Esophagus squamous epithelium (tissue), 4 donors: Measurements from ENCODE around the gene OGN.

Experiments
- CTCF ChIP-seq, 6 experiments: fragments of 450-650 bp in 4 of 6; fragments of 200-600 bp in 2 of 6; sonication (generic) in 2 of 6; IDR thresholded peaks; one replicate each; pipeline ENCODE4 v1.5.1; 2016 to 2019; ENCODE audit warnings: antibody characterized with exemption in 6 of 6, mild to moderate bottlenecking in 4 of 6, moderate library complexity in 4 of 6
- POLR2A ChIP-seq, 4 donors: fragments of 450-650 bp; IDR thresholded peaks; one replicate each; pipeline ENCODE4 v1.6.1; 2017; ENCODE audit warnings: antibody characterized with exemption in 4 of 4, mild to moderate bottlenecking in 4 of 4, moderate library complexity in 3 of 4

- TF ChIP-seq CTCF (IDR thresholded peaks at IDR 0.05) (no peak), POLR2A (IDR thresholded peaks at IDR 0.05) (no peak)
These were observed 35.3 kb downstream of the OGN start for GRCh38 chr9:92369075-92369474.
